ENCODE results near the gene SYT2. TPM values are rescaled to one million over a fixed set of nuclear protein-coding genes. Genes with fewer than 3 reads are reported as not detected.

The SYT2 gene
- total RNA-seq, 1 experiment from 2014 or later, result not detected

- RAD21 ChIA-PET (ENCODE audit: low non-redundant PET in 1 of 2, low total read pairs in 2 of 2, uncharacterized antibody in 2 of 2, unreplicated experiment in 2 of 2), result no interaction called here
- CTCF ChIA-PET, result interaction anchor here (0.9 kb wide), 1 partner anchor 23 kb away, joined by 3 read pairs; no protein-coding TSS in a partner anchor
- TF ChIP-seq SP1 (IDR thresholded peaks at IDR 0.05; ENCODE audit: low read depth) (no peak), CTCF (IDR thresholded peaks at IDR 0.05 in 2 of 3, conservative IDR thresholded peaks at IDR 0.05 in 1 of 3; ENCODE audit: borderline replicate concordance in 1 of 3, insufficient read depth in 1 of 3, low read depth in 2 of 3, low read length in 2 of 3) (no peak), EZH2phosphoT487 (IDR thresholded peaks at IDR 0.05; ENCODE audit: borderline replicate concordance) (no peak), SRF (IDR thresholded peaks at IDR 0.05; ENCODE audit: low read depth) (no peak), EGR1 (IDR thresholded peaks at IDR 0.05; ENCODE audit: low read depth) (no peak), CBX3 (IDR thresholded peaks at IDR 0.05; ENCODE audit: low read depth) (no peak)
- TF ChIP-seq, protein P1, sequence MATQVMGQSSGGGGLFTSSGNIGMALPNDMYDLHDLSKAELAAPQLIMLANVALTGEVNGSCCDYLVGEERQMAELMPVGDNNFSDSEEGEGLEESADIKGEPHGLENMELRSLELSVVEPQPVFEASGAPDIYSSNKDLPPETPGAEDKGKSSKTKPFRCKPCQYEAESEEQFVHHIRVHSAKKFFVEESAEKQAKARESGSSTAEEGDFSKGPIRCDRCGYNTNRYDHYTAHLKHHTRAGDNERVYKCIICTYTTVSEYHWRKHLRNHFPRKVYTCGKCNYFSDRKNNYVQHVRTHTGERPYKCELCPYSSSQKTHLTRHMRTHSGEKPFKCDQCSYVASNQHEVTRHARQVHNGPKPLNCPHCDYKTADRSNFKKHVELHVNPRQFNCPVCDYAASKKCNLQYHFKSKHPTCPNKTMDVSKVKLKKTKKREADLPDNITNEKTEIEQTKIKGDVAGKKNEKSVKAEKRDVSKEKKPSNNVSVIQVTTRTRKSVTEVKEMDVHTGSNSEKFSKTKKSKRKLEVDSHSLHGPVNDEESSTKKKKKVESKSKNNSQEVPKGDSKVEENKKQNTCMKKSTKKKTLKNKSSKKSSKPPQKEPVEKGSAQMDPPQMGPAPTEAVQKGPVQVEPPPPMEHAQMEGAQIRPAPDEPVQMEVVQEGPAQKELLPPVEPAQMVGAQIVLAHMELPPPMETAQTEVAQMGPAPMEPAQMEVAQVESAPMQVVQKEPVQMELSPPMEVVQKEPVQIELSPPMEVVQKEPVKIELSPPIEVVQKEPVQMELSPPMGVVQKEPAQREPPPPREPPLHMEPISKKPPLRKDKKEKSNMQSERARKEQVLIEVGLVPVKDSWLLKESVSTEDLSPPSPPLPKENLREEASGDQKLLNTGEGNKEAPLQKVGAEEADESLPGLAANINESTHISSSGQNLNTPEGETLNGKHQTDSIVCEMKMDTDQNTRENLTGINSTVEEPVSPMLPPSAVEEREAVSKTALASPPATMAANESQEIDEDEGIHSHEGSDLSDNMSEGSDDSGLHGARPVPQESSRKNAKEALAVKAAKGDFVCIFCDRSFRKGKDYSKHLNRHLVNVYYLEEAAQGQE (IDR thresholded peaks at IDR 0.05; ENCODE audit: low read depth), result no peak
- no peaks in the 10 kb centered on the region for H3K9me3 ChIP-seq (ENCODE audit: control insufficient read depth in 1 of 2, insufficient read depth in 1 of 2, low read depth in 1 of 2, low read length in 2 of 2)
- H3K79me2 ChIP-seq (ENCODE audit: insufficient read depth, low read length), result no peaks in the 10 kb centered on the region
- BruUV-seq (replicated peaks), result no TSS peak
- H3K4me3 ChIP-seq (replicated peaks in 1 of 2; ENCODE audit: low read depth in 1 of 2, low read length in 2 of 2), result no peak overlapping the region
- ATAC-seq (no peak), DNase-seq (ENCODE audit: low read depth, low spot score) (no peak)
- no peaks in the 10 kb centered on the region for H4K20me1 ChIP-seq (ENCODE audit: insufficient read depth)
- H3K4me2 ChIP-seq (ENCODE audit: low read length), result no peak overlapping the region
- no peak overlapping the region for H2AFZ ChIP-seq (ENCODE audit: low read depth, low read length, poor library complexity, severe bottlenecking)
- POLR2A ChIA-PET, result no interaction called here
- H3K4me1 ChIP-seq (ENCODE audit: control insufficient read depth in 1 of 2, insufficient read depth in 2 of 2, low read length in 2 of 2), result peaks cover 0 to 6% of the 10 kb centered on the region in 2 experiments; a peak in 1 of 4 replicates
- intact Hi-C loops (cut with micrococcal nuclease), result loop anchor here (10.0 kb wide), 1 partner anchor 113 kb away; no protein-coding TSS in a partner anchor
- no peaks in the 10 kb centered on the region for H3K27me3 ChIP-seq (ENCODE audit: insufficient read depth, low read length)
- H3K27ac ChIP-seq (ENCODE audit: low read depth, low read length), result no peak overlapping the region
- no peaks in the 10 kb centered on the region; the same call in 1 of the 2 replicates for H3K9me2 ChIP-seq (ENCODE audit: insufficient read depth)
- H3K36me3 ChIP-seq (ENCODE audit: control insufficient read depth in 1 of 2, insufficient read depth in 2 of 2, low read length in 2 of 2), result no peaks in the 10 kb centered on the region
- no peak overlapping the region for H3K9ac ChIP-seq (ENCODE audit: low read length)
Observed at GRCh38 chr1:202577381-202577780, 132.9 kb downstream of the SYT2 start.
